GM20000 (cell line): ENCODE data around the gene LRRC10B.

Source experiments
- DNase-seq: peaks from one replicate; pipeline ENCODE4 v3.0.0; 2012; ENCODE audit warnings: low spot score
- CTCF ChIP-seq: IDR thresholded peaks from 2 replicates; pipeline ENCODE4 v1.5.1; 2012; ENCODE audit warnings: mild to moderate bottlenecking, control low read depth; ENCODE audit errors: extremely low read depth, missing control alignments

LRRC10B gene

GRCh38 chr11:61538636-61538961 lies 30.1 kb downstream of the LRRC10B start:
- DNase-seq = no peak
- TF ChIP-seq CTCF = no peak

DNA sequence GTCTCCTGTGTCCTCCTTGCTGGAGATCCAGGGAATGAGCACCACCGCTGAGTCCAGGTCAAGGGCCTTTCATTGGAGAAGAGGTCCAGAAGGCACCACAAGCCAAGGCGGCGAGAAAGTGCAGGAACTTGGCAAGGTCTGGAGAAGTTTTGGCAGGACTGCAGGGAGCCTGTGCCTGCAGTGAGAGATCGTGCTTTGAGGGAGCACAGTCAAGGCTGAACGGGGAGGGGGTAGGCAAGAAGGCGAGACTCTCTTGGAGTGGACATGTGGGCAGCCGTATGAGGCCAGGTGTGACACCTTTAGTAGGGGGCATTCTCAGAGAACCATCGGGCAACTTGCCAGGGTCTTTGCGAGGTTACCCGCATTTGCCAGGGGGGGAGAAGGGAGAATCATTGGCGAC lies 30.5 kb downstream of the LRRC10B start:
- no peak for TF ChIP-seq CTCF
- DNase-seq = no peak

DNA sequence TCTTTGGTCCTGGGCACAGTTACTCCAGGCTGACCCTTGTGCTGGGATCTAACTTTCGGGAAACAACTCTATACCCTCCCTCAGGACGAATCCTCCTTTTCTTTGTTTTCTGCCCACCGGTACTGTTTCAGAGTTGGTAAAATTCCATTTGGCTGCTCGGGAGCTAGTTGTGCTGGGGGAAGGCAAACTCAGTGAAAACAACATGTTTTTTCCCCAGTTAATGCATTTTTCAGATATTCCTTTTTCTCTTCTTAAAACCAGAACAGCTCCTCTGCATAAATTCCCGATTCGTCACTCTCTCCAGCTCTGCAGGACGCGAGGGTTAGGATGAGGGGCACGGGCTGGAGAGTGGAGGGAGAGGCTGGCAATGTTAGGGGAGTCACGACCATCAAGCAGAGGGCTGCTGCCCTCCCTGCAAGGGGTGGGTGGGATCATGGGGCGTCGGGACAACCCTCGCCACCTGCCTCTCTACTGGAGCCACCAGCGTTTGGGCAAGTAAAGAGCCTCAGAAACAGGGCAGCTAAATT lies 31.3 kb downstream of the LRRC10B start:
- no peak for TF ChIP-seq CTCF

GRCh38 chr11:61540528-61540927 lies 32.0 kb downstream of the LRRC10B start:
- DNase-seq = peak; percentile 32
- TF ChIP-seq CTCF = no peak

More for the DNA sequence above, 31.3 kb downstream of the LRRC10B start:
- no peak for DNase-seq

DNA sequence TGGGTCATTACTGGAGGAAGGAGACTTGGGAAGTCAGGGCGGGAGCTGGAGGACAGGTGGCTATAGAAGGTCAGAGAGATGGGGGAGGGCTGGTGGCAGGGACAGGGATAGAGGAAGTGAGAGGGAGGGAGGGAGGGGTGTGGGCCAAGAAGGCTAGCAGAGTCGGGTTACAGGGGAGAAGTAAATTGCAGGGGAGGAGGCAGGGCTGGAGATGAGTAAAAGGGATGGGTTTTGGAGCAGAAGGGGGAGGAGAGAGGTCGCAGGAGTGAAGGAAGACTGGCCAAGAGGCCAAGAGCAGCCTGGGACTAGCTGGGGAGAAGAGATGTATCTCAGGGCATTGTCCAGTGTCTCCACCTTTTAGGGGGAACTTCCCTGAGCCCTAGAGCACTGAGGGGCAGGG lies 33.0 kb downstream of the LRRC10B start:
- TF ChIP-seq CTCF = no peak
- peak; percentile 75 for DNase-seq

DNA sequence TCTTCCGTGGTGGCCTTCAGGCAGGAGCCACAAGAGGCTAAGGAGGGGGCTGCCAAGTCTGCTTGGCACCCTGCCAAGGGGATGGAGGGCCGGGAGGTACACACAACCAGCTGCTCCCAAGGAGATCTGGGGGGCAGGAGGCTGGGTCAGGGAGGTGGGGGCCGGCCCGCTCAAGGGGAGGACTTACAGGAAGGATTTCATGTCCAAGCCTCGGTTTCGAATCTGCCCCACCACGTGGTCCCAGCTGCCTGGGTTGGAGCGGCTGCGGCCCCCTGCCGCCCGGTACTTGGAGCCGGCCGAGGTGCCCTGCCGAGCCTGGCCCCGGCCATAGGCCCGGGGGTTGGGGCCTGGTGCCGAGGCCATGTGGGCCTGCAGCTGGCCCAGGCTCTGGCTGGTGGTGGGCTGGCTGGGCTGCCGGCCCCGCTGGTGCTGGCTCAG lies 33.5 kb downstream of the LRRC10B start:
- no peak for TF ChIP-seq CTCF
- DNase-seq = peak; percentile 23

GRCh38 chr11:61542705-61543104 lies 34.2 kb downstream of the LRRC10B start:
- no peak for DNase-seq

More at GRCh38 chr11:61542705-61543104, 34.2 kb downstream of the LRRC10B start:
- no peak for TF ChIP-seq CTCF
